ENCODE data around the gene SLC30A2. TPM values are rescaled to one million over a fixed set of nuclear protein-coding genes. Genes with fewer than 3 reads are reported as not detected.

The SLC30A2 gene
- total RNA-seq, 1 donor from 2014 or later: not detected

DNA sequence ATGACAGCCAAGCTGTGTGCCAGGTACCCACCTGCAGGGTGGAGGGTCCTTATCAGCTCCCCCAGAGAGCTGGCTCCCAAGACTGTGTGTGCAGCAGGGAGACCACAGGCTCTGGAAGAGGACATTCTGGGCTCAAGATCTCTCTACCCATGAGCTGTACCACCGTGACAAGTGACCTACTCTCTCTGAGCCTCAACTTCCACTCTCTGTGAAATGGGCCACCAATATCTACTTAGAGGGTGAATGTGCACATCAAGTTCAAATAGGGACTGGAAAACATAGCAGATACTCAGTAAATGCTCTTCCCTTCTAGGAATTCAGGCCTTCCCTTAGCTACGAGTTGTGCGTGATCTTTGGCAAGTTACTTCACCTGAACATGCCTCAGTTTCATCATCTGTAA is 1.5 kb downstream of the SLC30A2 start:
- no peaks in the 10 kb centered on the region for H3K9me3 ChIP-seq (ENCODE audit: insufficient read depth, low read depth, low read length)
- H3K36me3 Mint-ChIP-seq (ENCODE audit: low read depth, unreplicated experiment): peaks cover 3% of the 10 kb centered on the region
- peak overlapping the region; percentile 7 for H3K27ac Mint-ChIP-seq (ENCODE audit: unreplicated experiment)
- H3K36me3 ChIP-seq (ENCODE audit: insufficient read depth, low read length): no peaks in the 10 kb centered on the region
- FAIRE-seq (no peak), DNase-seq (ENCODE audit: low read depth) (no peak)
- no peak overlapping the region for H3K4me2 ChIP-seq (ENCODE audit: low read length)
- peaks cover 3% of the 10 kb centered on the region for H3K9me3 Mint-ChIP-seq (ENCODE audit: unreplicated experiment)
- H3K79me2 ChIP-seq (ENCODE audit: insufficient read depth, low read length): no peaks in the 10 kb centered on the region
- peaks cover 61% of the 10 kb centered on the region for H3K27me3 ChIP-seq (ENCODE audit: insufficient read depth, low read length)
- no peak overlapping the region for H3K9ac ChIP-seq (ENCODE audit: low read length)
- peaks cover 2% of the 10 kb centered on the region for H3K4me1 ChIP-seq (ENCODE audit: insufficient read depth, low read length)
- TF ChIP-seq, protein P1, sequence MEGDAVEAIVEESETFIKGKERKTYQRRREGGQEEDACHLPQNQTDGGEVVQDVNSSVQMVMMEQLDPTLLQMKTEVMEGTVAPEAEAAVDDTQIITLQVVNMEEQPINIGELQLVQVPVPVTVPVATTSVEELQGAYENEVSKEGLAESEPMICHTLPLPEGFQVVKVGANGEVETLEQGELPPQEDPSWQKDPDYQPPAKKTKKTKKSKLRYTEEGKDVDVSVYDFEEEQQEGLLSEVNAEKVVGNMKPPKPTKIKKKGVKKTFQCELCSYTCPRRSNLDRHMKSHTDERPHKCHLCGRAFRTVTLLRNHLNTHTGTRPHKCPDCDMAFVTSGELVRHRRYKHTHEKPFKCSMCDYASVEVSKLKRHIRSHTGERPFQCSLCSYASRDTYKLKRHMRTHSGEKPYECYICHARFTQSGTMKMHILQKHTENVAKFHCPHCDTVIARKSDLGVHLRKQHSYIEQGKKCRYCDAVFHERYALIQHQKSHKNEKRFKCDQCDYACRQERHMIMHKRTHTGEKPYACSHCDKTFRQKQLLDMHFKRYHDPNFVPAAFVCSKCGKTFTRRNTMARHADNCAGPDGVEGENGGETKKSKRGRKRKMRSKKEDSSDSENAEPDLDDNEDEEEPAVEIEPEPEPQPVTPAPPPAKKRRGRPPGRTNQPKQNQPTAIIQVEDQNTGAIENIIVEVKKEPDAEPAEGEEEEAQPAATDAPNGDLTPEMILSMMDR (IDR thresholded peaks at IDR 0.05; ENCODE audit: insufficient read depth, low read depth, low read length): no peak
- TF ChIP-seq EZH2 (IDR thresholded peaks at IDR 0.05; ENCODE audit: insufficient read depth, low read length): no peak
- no peak overlapping the region for H2AFZ ChIP-seq (ENCODE audit: low read depth, low read length)
- H3K4me1 Mint-ChIP-seq (ENCODE audit: low read depth, unreplicated experiment): no peaks in the 10 kb centered on the region
- no peak overlapping the region for H3K4me3 ChIP-seq (ENCODE audit: insufficient read depth, low read depth, low read length)
- peaks cover 69% of the 10 kb centered on the region for H3K27me3 Mint-ChIP-seq (ENCODE audit: low read depth, unreplicated experiment)
- H4K20me1 ChIP-seq (ENCODE audit: insufficient read depth, low read length): no peaks in the 10 kb centered on the region
- no peak overlapping the region for H3K27ac ChIP-seq (ENCODE audit: low read depth, low read length)
- H3K4me3 Mint-ChIP-seq (ENCODE audit: unreplicated experiment): no peak overlapping the region

DNA sequence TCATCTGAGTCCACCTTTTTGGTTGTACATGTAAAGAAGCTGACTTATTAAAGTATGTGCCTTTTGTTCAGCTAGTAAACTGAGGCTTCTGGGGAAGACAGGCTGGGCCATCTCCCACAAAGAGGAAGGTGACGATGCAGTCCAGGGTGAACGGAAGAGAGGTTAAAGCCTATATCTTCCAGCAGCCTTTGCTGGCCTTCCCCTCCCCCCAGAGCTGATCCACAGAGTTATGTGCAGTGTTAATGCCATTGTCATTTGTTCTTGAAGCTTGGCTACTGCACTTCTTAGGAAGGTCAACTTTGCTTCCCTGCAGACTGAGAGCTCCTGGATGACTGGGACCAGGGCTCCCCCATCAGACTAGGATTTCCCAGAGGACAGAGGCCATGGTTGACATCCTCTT is 2.2 kb downstream of the SLC30A2 start:
- Histone ChIP-seq H3K36me3 (ENCODE audit: insufficient read depth, low read length) (no peaks in the 10 kb centered on the region), H3K9ac (ENCODE audit: low read length) (no peak overlapping the region), H3K4me1 (ENCODE audit: insufficient read depth, low read length) (peaks cover 2% of the 10 kb centered on the region), H3K9me3 (ENCODE audit: insufficient read depth, low read depth, low read length) (no peaks in the 10 kb centered on the region), H2AFZ (ENCODE audit: low read depth, low read length) (no peak overlapping the region), H3K27ac (ENCODE audit: low read depth, low read length) (no peak overlapping the region), H3K4me2 (ENCODE audit: low read length) (no peak overlapping the region), H3K27me3 (ENCODE audit: insufficient read depth, low read length) (peaks cover 54% of the 10 kb centered on the region), H4K20me1 (ENCODE audit: insufficient read depth, low read length) (no peaks in the 10 kb centered on the region), H3K4me3 (ENCODE audit: insufficient read depth, low read depth, low read length) (no peak overlapping the region), H3K79me2 (ENCODE audit: insufficient read depth, low read length) (no peaks in the 10 kb centered on the region)
- Mint-ChIP-seq H3K27me3 (ENCODE audit: low read depth, unreplicated experiment) (peaks cover 64% of the 10 kb centered on the region), H3K27ac (ENCODE audit: unreplicated experiment) (no peak overlapping the region), H3K4me1 (ENCODE audit: low read depth, unreplicated experiment) (no peaks in the 10 kb centered on the region), H3K9me3 (ENCODE audit: unreplicated experiment) (peaks cover 3% of the 10 kb centered on the region), H3K36me3 (ENCODE audit: low read depth, unreplicated experiment) (peaks cover 3% of the 10 kb centered on the region), H3K4me3 (ENCODE audit: unreplicated experiment) (no peak overlapping the region)
- no peak for DNase-seq (ENCODE audit: low read depth)
- FAIRE-seq: no peak
- TF ChIP-seq, protein P1 (IDR thresholded peaks at IDR 0.05; ENCODE audit: insufficient read depth, low read depth, low read length): no peak
- TF ChIP-seq EZH2 (IDR thresholded peaks at IDR 0.05; ENCODE audit: insufficient read depth, low read length): no peak

DNA sequence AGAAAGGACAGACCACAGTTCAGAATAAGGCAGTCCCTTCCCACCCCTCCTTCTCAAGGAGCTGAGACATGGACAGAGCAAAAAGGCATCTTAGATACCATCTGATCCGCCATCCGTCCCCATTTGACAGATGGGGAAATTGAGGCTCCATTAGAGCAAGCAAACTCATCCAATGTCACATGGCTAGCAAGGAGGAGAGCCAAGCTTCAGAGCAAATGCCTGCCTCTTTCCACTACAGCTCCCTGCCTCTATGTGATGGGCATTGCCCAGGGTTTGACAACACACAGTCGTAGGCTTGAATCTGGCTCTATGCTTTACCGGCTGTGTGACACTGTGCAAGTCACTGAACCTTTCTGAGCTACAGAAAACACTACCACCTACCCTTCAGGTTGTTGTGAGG is 3.9 kb downstream of the SLC30A2 start:
- no peak overlapping the region for H3K27ac ChIP-seq (ENCODE audit: low read depth, low read length)
- H3K4me3 Mint-ChIP-seq (ENCODE audit: unreplicated experiment): no peak overlapping the region
- H3K9me3 ChIP-seq (ENCODE audit: insufficient read depth, low read depth, low read length): no peaks in the 10 kb centered on the region
- no peaks in the 10 kb centered on the region for H4K20me1 ChIP-seq (ENCODE audit: insufficient read depth, low read length)
- no peak overlapping the region for H2AFZ ChIP-seq (ENCODE audit: low read depth, low read length)
- TF ChIP-seq, protein P1 (IDR thresholded peaks at IDR 0.05; ENCODE audit: insufficient read depth, low read depth, low read length): no peak
- TF ChIP-seq EZH2 (IDR thresholded peaks at IDR 0.05; ENCODE audit: insufficient read depth, low read length): no peak
- H3K4me1 ChIP-seq (ENCODE audit: insufficient read depth, low read length): peaks cover 2% of the 10 kb centered on the region
- H3K36me3 Mint-ChIP-seq (ENCODE audit: low read depth, unreplicated experiment): peaks cover 3% of the 10 kb centered on the region
- H3K27me3 Mint-ChIP-seq (ENCODE audit: low read depth, unreplicated experiment): peaks cover 49% of the 10 kb centered on the region
- H3K9me3 Mint-ChIP-seq (ENCODE audit: unreplicated experiment): peaks cover 3% of the 10 kb centered on the region
- no peak for FAIRE-seq
- no peaks in the 10 kb centered on the region for H3K79me2 ChIP-seq (ENCODE audit: insufficient read depth, low read length)
- H3K27ac Mint-ChIP-seq (ENCODE audit: unreplicated experiment): no peak overlapping the region
- peaks cover 38% of the 10 kb centered on the region for H3K27me3 ChIP-seq (ENCODE audit: insufficient read depth, low read length)
- no peak overlapping the region for H3K4me3 ChIP-seq (ENCODE audit: insufficient read depth, low read depth, low read length)
- H3K36me3 ChIP-seq (ENCODE audit: insufficient read depth, low read length): no peaks in the 10 kb centered on the region
- no peak for DNase-seq (ENCODE audit: low read depth)
- H3K9ac ChIP-seq (ENCODE audit: low read length): no peak overlapping the region
- no peak overlapping the region for H3K4me2 ChIP-seq (ENCODE audit: low read length)
- H3K4me1 Mint-ChIP-seq (ENCODE audit: low read depth, unreplicated experiment): no peaks in the 10 kb centered on the region

All from astrocyte (in vitro differentiated cells and primary cell).